Measurements from ENCODE around the gene DOLPP1. TPM values are rescaled to one million over a fixed set of nuclear protein-coding genes. Genes with fewer than 3 reads are reported as not detected.

Gene DOLPP1
- total and polyA plus RNA-seq, 4 donors = 2.1 to 5.1 (median 4.5) TPM

DNA sequence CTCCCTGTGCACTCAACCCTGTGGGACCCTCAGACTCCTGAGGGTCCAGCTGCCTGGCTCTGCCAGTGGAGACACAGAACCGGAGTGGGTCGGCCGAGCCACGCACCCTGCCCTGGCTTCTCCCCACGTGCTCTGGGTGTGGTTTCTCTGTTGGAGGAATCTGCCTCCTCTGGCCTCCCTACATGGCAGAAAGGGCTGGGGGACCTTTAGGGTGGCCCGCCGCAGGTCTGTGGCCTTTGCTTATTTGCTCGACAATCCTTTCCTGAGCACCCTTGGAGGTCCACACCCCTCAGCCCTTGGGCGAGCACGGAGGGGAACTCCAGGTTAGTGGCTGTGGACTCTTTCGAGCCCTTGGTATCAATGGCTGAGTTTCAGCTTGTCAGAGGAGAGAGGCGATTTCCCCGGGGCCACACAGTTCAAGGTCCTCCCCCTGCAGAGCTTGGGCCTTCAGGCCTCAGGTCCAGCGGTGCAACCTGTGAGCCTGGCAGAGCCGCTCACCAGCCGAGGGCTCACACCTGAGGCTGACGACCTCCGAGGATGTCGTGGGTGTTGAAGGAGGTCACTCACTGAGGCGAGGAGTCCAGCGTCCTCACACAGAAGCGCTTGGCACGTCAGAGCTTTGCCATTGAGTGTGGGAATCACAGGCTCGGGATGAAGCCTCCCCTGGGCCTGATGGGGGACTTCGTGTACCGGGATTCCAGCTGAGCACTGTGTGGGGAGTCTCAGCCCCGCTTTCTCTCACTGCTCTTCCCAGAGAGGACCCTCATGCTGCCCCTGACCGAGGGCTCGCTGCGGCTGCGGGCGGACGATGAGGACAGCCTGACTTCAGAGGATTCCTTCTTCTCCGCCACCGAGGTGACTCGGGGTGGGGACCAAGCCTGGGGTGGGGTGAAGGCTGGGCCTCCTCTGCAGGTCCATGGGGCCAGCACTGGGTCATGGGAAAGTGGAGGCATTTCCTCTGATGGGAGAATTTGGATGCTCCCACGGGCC, 20.8 kb upstream of the DOLPP1 start:
- peaks cover 0 to 6% of the 10 kb centered on the region in 2 donors for H3K36me3 ChIP-seq (ENCODE audit: control insufficient read depth in 1 of 2, insufficient read depth in 2 of 2, low read length in 1 of 2)
- H3K4me1 ChIP-seq (ENCODE audit: control insufficient read depth in 1 of 2, insufficient read depth in 2 of 2, low read length in 2 of 2) = no peaks in the 10 kb centered on the region
- no peak overlapping the region for H3K4me3 ChIP-seq (ENCODE audit: low read length in 2 of 2)
- no peaks in the 10 kb centered on the region for H3K9me3 ChIP-seq (ENCODE audit: control insufficient read depth, low read length)
- intact Hi-C loops (cut with DNase I) = no loop called here
- H3K27me3 ChIP-seq (ENCODE audit: control insufficient read depth in 1 of 2, insufficient read depth in 2 of 2, low read length in 1 of 2) = no peaks in the 10 kb centered on the region
- ATAC-seq (ENCODE audit: low FRiP score) (no peak), DNase-seq (no peak)
- WGBS, 2 donors = 89 to 93% methylated on average over 36 to 37 of the region's 37 CpGs
- no peak overlapping the region for H3K27ac ChIP-seq (ENCODE audit: low read depth in 1 of 2, low read length in 2 of 2)

DNA sequence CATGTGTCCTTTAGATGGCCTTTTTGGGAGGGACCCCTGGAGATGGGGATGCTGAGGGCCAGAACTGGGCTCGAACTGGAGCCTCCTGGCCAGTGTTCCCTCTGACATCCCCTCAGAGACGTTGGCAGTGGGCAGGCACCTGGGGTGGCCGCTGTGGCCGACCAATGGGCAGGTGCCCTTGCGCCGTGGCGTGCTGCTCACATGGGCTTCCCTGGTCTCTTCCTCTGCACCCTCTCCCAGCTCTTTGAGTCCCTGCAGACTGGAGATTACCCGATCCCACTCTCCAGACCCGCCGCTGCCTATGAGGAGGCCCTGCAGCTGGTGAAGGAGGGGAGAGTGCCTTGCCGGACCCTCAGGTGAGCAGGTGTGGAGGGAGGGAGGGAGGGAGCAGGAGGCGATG, 19.9 kb upstream of the DOLPP1 start:
- no peak for DNase-seq
- intact Hi-C loops (cut with DNase I) = no loop called here
- Histone ChIP-seq H3K27ac (ENCODE audit: low read depth in 1 of 2, low read length in 2 of 2) (no peak overlapping the region), H3K4me3 (ENCODE audit: low read length in 2 of 2) (no peak overlapping the region), H3K36me3 (ENCODE audit: control insufficient read depth in 1 of 2, insufficient read depth in 2 of 2, low read length in 1 of 2) (peaks cover 0 to 6% of the 10 kb centered on the region in 2 donors), H3K27me3 (ENCODE audit: control insufficient read depth in 1 of 2, insufficient read depth in 2 of 2, low read length in 1 of 2) (no peaks in the 10 kb centered on the region), H3K9me3 (ENCODE audit: control insufficient read depth, low read length) (no peaks in the 10 kb centered on the region), H3K4me1 (ENCODE audit: control insufficient read depth in 1 of 2, insufficient read depth in 2 of 2, low read length in 2 of 2) (no peaks in the 10 kb centered on the region)
- ATAC-seq (ENCODE audit: low FRiP score) = no peak
- 92 to 95% methylated on average over 12 of the region's 12 CpGs for WGBS, 2 donors

DNA sequence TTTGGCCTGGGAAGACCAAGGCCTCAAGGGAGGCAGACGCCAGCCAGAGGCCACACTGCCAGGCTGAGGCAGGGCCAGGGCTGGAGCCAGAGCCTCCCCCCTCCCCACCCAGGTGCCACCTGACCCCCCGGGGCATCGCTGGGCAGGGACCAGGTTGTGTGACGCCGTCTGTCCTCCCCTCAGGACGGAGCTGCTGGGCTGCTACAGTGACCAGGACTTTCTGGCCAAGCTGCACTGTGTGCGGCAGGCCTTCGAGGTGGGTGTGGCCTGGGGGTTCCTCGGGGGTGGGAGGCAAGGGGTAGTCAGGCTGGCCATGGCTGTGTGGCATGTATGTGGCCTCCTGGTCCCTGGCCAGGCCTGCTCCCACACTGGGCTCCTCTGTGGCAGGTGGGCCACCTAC, 17.9 kb upstream of the DOLPP1 start:
- peaks cover 0 to 6% of the 10 kb centered on the region in 2 donors for H3K36me3 ChIP-seq (ENCODE audit: control insufficient read depth in 1 of 2, insufficient read depth in 2 of 2, low read length in 1 of 2)
- no peak for ATAC-seq (ENCODE audit: low FRiP score)
- no peaks in the 10 kb centered on the region for H3K4me1 ChIP-seq (ENCODE audit: control insufficient read depth in 1 of 2, insufficient read depth in 2 of 2, low read length in 2 of 2)
- H3K27me3 ChIP-seq (ENCODE audit: control insufficient read depth in 1 of 2, insufficient read depth in 2 of 2, low read length in 1 of 2) = no peaks in the 10 kb centered on the region
- no peaks in the 10 kb centered on the region for H3K9me3 ChIP-seq (ENCODE audit: control insufficient read depth, low read length)
- H3K27ac ChIP-seq (ENCODE audit: low read depth in 1 of 2, low read length in 2 of 2) = no peak overlapping the region
- WGBS, 2 donors = 85 to 92% methylated on average over 9 of the region's 9 CpGs
- no peak for DNase-seq
- no peak overlapping the region for H3K4me3 ChIP-seq (ENCODE audit: low read length in 2 of 2)
- intact Hi-C loops (cut with DNase I) = no loop called here

DNA sequence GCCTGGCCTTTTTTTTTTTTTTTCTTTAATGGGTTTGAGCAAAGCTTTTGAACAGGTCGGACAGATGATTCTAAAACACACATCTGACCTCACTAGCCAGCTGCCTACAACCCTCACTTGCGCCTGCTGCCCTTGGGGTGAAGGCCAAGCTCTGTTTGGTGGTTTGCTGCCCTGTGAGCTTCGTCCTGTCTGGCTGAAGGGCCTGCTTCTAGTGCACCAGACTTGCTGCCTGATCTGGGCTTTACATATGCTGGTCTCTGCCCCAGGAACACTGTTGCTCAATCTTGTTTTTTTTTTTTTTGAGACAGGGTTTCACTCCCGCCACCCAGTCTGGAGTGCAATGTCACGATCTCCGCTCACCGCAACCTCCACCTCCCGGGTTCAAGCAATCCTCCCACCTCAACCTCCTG, 16.4 kb upstream of the DOLPP1 start:
- whole genome bisulfite sequencing, 2 donors = 96 to 98% methylated on average over 8 of the region's 8 CpGs

DNA sequence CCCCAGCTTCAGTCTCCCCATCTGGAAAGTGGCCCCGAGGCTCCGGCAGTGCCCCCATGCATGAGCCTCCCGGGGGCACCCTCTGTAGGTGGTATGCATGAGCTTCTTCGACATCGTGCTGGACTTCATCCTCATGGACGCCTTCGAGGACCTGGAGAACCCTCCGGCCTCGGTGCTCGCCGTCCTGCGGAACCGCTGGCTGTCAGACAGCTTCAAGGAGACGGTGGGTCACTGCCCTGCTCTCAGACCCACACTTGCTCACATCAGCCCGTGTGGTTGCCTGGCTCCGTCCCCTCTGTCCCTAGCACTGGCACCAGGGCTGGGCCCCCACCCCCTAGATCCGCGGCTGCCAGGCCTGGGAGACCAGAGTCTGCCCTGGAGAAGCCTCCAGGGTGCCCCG, 12.8 kb upstream of the DOLPP1 start:
- peaks cover 0 to 2% of the 10 kb centered on the region in 2 donors for H3K36me3 ChIP-seq (ENCODE audit: control insufficient read depth in 1 of 2, insufficient read depth in 2 of 2, low read length in 1 of 2)
- H3K27ac ChIP-seq (ENCODE audit: low read depth in 1 of 2, low read length in 2 of 2) = no peak overlapping the region
- intact Hi-C loops (cut with DNase I) = no loop called here
- H3K4me3 ChIP-seq (ENCODE audit: low read length in 2 of 2) = no peak overlapping the region
- DNase-seq (no peak), ATAC-seq (ENCODE audit: low FRiP score) (no peak)
- no peaks in the 10 kb centered on the region for H3K9me3 ChIP-seq (ENCODE audit: control insufficient read depth, low read length)
- H3K27me3 ChIP-seq (ENCODE audit: control insufficient read depth in 1 of 2, insufficient read depth in 2 of 2, low read length in 1 of 2) = no peaks in the 10 kb centered on the region
- H3K4me1 ChIP-seq (ENCODE audit: control insufficient read depth in 1 of 2, insufficient read depth in 2 of 2, low read length in 2 of 2) = no peaks in the 10 kb centered on the region
- 90 to 91% methylated on average over 19 of the region's 19 CpGs for WGBS, 2 donors

More for the DNA sequence above, 16.4 kb upstream of the DOLPP1 start:
- H3K27ac ChIP-seq (ENCODE audit: low read depth in 1 of 2, low read length in 2 of 2) = no peak overlapping the region
- H3K9me3 ChIP-seq (ENCODE audit: control insufficient read depth, low read length) = no peaks in the 10 kb centered on the region
- H3K27me3 ChIP-seq (ENCODE audit: control insufficient read depth in 1 of 2, insufficient read depth in 2 of 2, low read length in 1 of 2) = no peaks in the 10 kb centered on the region
- ATAC-seq (ENCODE audit: low FRiP score) (no peak), DNase-seq (no peak)
- H3K4me3 ChIP-seq (ENCODE audit: low read length in 2 of 2) = no peak overlapping the region
- peaks cover 0 to 4% of the 10 kb centered on the region in 2 donors for H3K36me3 ChIP-seq (ENCODE audit: control insufficient read depth in 1 of 2, insufficient read depth in 2 of 2, low read length in 1 of 2)
- intact Hi-C loops (cut with DNase I) = no loop called here
- H3K4me1 ChIP-seq (ENCODE audit: control insufficient read depth in 1 of 2, insufficient read depth in 2 of 2, low read length in 2 of 2) = no peaks in the 10 kb centered on the region

DNA sequence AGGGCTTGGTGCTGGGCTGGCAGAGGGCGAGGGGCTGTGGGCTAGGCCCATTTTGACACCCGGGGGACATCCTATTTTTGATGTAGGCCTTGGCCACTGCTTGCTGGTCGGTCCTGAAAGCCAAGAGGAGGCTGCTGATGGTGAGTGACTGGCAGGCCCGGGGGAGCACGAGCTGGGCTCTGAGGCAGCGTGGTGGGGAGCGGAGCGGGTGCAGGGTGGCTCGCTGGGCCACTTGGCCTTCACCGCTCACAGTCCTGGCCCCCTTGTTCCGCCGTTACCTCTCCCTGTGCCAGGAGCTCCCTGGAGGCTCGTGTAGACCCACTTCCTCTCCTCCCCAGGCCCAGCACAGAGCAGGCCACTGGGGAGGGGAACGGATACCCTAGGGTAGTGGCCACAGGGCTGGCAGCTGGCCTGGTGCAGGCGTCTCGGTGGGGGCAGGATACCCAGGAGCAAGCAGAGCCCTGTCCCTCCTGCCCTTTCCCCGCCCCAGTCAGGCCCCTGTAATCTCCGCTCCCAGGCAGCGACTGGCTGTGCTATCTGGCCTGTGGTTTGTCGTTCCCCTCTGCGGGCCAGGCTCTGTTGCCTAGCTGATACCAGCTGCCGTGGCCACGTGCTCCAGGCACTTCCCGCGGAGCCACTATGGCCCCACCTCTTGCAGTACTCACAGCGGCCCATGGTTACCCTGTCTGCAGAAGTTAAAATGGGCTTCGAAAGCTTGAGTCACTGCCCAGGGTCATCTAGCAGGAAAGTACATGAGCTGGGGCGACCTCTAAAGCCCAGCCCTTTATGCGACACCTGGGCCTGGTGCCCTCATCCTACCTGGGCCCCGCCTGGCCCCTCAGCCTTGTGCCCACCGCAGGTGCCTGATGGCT, 11.7 kb upstream of the DOLPP1 start:
- Histone ChIP-seq H3K4me1 (ENCODE audit: control insufficient read depth in 1 of 2, insufficient read depth in 2 of 2, low read length in 2 of 2) (no peaks in the 10 kb centered on the region), H3K9me3 (ENCODE audit: control insufficient read depth, low read length) (no peaks in the 10 kb centered on the region), H3K36me3 (ENCODE audit: control insufficient read depth in 1 of 2, insufficient read depth in 2 of 2, low read length in 1 of 2) (peaks cover 0 to 2% of the 10 kb centered on the region in 2 donors), H3K27me3 (ENCODE audit: control insufficient read depth in 1 of 2, insufficient read depth in 2 of 2, low read length in 1 of 2) (no peaks in the 10 kb centered on the region), H3K27ac (ENCODE audit: low read depth in 1 of 2, low read length in 2 of 2) (no peak overlapping the region), H3K4me3 (ENCODE audit: low read length in 2 of 2) (no peak overlapping the region)
- intact Hi-C loops (cut with DNase I) = no loop called here
- ATAC-seq (ENCODE audit: low FRiP score) (peak; percentile 20), DNase-seq (peak in 1 of 2 donors; percentile 83)
- WGBS, 2 donors = 80 to 88% methylated on average over 29 to 31 of the region's 31 CpGs

DNA sequence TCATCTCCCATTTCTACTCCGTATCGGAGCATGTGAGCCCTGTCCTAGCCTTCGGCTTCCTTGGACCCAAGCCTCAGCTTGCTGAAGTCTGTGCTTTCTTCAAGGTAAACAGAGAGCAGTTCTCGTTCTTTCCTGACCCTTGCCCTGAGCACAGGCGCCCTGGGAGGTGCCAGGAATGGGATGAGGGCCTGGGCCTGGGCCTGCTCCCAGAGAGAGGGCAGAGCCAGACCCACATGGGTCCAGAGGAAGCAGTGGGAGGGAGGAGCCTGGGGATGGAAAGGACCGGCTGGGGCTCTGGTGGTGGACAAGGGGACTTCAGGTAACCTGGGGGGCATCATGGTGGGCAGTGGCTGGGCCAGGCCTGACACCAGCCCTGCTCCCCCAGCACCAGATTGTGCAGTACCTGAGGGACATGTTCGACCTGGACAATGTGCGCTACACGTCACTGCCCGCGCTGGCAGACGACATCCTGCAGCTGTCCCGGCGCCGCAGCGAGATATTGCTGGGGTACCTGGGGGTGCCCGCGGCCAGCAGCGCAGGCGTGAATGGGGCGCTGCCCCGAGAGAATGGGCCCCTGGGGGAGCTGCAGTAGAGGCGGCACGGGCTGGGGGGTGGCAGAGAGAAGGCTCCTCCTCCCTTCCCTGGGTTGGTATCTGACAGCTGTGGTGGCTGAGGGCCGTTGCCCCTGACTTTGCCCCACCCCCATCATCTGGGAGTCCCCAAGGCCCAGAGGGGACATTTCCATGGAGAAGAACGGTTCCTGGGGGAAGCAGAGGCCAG, 10.9 kb upstream of the DOLPP1 start:
- intact Hi-C loops (cut with DNase I) = no loop called here
- no peaks in the 10 kb centered on the region for H3K4me1 ChIP-seq (ENCODE audit: control insufficient read depth in 1 of 2, insufficient read depth in 2 of 2, low read length in 2 of 2)
- no peaks in the 10 kb centered on the region for H3K27me3 ChIP-seq (ENCODE audit: control insufficient read depth in 1 of 2, insufficient read depth in 2 of 2, low read length in 1 of 2)
- no peak overlapping the region for H3K27ac ChIP-seq (ENCODE audit: low read depth in 1 of 2, low read length in 2 of 2)
- no peaks in the 10 kb centered on the region for H3K9me3 ChIP-seq (ENCODE audit: control insufficient read depth, low read length)
- no peak for DNase-seq
- no peaks in the 10 kb centered on the region for H3K36me3 ChIP-seq (ENCODE audit: control insufficient read depth in 1 of 2, insufficient read depth in 2 of 2, low read length in 1 of 2)
- no peak for ATAC-seq (ENCODE audit: low FRiP score)
- WGBS, 2 donors = 83 to 88% methylated on average over 26 of the region's 26 CpGs
- no peak overlapping the region for H3K4me3 ChIP-seq (ENCODE audit: low read length in 2 of 2)
